AG04449 (cell line): ENCODE measurements around the gene AGTR1.

Experiments
- CTCF ChIA-PET: fragments of 350-600 bp; formaldehyde crosslinking; extraction: SDS; loops from one replicate; lab custom pipeline; 2021; ENCODE audit warnings: antibody characterized with exemption; lab: Yijun Ruan, JAX
- POLR2A ChIA-PET: fragments of 400-600, 350-600 bp; formaldehyde crosslinking; extraction: SDS; loops from one replicate; lab custom pipeline; 2020; ENCODE audit warnings: antibody characterized with exemption, inconsistent platforms; lab: Yijun Ruan, JAX
- DNase-seq: peaks from one replicate; pipeline ENCODE4 v3.0.0-alpha.2; 2010; ENCODE audit warnings: low read depth, low spot score
- H3K4me3 ChIP-seq: 2 replicates; pipeline ENCODE4 v1.5.1; 2011; ENCODE audit warnings: low read depth, mild to moderate bottlenecking, control low read depth, low read length
- TF ChIP-seq, protein P1 (sequence below): IDR thresholded peaks from one replicate; pipeline ENCODE4 v1.5.1; 2011; ENCODE audit warnings: mild to moderate bottlenecking, moderate library complexity, low read length, control low read depth, inconsistent platforms; ENCODE audit not compliant: insufficient read depth; ENCODE audit errors: missing control alignments

The AGTR1 gene

DNA sequence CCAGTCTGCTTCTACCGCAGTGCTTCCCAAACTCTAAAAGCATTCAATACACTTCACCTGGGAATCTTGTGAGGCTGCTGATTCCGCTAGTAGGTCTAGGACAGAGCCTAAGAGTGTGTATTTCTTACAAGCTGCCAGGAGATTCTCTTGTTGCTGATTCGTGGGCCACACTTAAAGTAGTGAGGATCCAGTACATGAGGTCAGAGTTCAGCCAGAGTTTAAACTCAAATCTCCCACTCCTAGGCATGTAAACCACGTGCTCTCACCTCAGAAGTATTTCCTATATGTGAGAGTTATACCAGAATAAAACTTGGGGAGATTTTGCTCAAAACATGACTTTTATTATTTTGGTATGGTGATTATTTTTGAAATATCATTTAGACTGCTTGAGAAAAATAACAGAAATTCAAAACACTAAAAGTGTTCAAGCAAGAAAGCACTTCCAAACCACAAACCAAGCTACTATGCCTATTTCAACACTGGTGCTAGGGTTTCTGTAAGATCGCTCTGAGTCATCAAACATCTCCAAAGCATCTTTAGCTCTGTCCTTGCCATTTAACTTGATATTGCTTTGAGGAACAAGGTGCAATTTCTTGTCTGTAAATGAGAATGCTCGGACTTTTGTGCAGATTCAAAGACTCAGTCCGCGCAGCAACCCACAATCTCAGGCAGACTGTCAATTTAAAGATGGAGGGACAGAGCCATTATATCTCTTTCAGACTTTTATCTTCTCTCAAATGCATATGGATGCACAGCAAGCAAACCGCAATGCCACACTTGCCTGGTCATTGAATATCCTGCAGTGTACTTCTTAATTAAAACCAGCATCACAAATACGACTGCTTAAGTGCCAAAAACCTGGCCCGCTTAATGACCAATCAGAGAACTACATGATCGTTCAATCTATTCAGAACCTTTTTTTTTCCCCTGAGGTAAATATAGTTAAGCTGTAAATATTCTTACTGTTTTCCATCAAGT, 59.8 kb downstream of the AGTR1 start:
- TF ChIP-seq, protein P1, sequence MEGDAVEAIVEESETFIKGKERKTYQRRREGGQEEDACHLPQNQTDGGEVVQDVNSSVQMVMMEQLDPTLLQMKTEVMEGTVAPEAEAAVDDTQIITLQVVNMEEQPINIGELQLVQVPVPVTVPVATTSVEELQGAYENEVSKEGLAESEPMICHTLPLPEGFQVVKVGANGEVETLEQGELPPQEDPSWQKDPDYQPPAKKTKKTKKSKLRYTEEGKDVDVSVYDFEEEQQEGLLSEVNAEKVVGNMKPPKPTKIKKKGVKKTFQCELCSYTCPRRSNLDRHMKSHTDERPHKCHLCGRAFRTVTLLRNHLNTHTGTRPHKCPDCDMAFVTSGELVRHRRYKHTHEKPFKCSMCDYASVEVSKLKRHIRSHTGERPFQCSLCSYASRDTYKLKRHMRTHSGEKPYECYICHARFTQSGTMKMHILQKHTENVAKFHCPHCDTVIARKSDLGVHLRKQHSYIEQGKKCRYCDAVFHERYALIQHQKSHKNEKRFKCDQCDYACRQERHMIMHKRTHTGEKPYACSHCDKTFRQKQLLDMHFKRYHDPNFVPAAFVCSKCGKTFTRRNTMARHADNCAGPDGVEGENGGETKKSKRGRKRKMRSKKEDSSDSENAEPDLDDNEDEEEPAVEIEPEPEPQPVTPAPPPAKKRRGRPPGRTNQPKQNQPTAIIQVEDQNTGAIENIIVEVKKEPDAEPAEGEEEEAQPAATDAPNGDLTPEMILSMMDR, result no peak
- CTCF ChIA-PET, result no interaction called here
- peak; percentile 76 for DNase-seq
- POLR2A ChIA-PET, result no interaction called here
- H3K4me3 ChIP-seq, result no peak overlapping the region

DNA sequence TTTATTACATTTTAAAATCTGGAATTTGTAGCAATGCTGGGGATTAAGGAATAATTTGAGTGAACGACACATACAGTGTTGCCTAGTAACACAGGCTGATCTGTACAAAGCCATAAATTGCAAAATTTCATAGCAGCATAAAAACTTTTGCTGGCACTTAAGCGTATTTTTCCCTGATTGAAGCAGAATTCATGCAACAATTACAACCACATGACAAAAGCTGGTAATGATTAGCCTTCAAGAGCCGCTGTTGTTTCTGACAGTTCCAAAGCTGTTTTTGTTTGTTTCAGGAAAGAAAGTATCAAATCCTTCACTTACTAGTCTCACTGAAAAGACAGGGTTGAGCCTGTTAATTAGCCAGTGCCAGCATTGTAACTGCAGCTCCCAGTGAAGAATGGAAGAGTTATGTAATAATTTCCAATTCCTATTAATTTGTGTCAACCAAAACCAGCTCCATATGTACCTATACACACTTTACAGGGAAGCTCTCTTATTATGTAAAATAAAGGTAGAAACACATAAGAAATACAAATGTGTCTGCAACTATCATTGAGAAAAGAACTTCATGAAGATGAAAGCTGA, 60.7 kb downstream of the AGTR1 start:
- DNase-seq, result no peak
- POLR2A ChIA-PET, result no interaction called here
- CTCF ChIA-PET, result no interaction called here
- TF ChIP-seq, protein P1, result no peak
- no peak overlapping the region for H3K4me3 ChIP-seq

DNA sequence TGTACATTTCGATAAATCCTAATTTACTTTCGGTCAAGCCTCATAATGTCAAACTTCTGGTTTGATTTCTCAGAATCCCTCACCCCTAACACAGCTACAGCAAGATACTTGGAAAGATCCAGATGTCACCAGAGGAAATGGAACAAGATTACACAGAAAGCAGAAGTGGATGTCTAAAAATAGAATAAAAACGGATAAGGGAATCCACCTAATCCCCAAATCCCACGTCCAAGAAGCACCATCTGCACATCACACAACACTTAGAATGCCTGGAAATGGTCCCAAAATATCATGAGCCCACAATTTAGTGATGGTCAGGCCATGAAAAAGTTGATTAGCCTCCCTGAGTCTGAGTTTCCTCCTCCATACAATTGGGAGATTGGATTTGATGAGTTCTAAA, 61.7 kb downstream of the AGTR1 start:
- DNase-seq, result no peak
- ChIA-PET POLR2A (no interaction called here), CTCF (no interaction called here)
- no peak overlapping the region for H3K4me3 ChIP-seq
- TF ChIP-seq, protein P1, result no peak

DNA sequence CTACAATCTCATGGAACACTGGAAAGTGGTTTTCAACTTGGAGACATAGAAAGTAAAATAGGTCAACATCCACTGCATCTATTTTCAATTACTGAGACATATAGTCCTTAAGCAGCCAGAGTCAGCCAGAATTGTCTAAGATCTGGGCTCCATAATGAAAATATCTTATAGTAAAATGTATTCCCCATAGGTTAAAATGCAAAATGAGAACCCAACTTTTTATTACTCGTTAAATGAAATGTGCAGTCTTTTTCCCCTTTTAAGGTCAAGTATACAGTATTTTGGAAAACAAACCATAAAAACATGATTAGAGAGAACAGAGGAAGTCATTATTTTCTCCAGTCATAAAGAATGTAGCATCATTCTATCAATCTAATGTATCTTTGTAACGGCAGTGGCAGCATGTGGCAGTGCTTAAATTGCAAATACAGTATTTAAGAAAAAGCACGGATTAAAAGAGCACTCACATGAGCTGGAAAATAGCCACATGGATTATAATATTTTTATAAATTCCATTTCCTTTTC, 65.5 kb downstream of the AGTR1 start:
- CTCF ChIA-PET, result interaction anchor here (0.9 to 1.4 kb wide), 2 partner anchors 43 to 98 kb away, joined by 3 read pairs; no protein-coding TSS in a partner anchor
- POLR2A ChIA-PET, result no interaction called here
- TF ChIP-seq, protein P1, result no peak
- no peak for DNase-seq
- no peak overlapping the region for H3K4me3 ChIP-seq

DNA sequence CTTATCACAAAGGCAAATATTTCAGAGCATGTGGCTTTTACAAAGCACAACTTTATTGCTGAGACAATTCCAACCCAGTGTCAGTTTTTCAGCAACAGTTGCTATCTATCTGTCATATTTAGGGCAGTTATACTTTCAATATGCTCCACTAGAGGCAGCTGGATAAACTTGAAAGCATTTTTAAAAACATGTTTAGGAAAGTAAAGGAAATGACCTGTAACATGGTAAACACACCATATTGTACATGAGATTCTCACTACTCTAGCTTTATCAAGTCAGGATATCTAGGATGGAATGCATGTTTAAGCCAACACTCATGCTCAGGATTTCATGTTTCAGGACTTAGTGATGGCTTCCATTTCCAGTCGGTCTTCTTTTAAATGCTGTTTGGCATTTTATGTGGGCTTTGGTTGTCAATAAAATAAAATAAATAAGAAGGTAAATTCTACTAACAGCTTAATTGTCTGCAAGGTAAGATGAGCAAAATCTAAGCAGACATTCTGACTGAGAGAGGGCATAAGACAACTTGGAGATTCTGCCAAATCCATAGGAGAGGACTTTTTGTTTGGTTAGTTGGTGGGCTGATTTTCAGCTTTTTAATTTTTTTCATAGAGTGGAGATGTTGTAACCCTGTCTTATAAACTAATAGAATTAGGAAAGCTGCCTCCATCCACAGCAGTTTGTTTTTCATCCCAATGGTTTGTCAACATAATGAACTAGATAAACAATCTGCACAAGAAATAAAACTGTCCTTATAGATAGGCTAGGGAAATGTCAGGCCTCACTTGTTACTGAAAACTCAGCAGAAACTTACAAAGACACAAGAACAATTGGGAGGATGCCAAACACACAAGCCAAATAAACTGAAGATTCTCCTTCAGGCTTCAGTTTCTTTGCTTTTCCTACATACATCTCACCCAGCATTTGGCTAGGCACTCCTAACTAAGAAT, 66.6 kb downstream of the AGTR1 start:
- no peak for DNase-seq
- no peak overlapping the region for H3K4me3 ChIP-seq
- TF ChIP-seq, protein P1, result no peak
- ChIA-PET CTCF (interaction anchor here (1.3 kb wide), 1 partner anchor 37 kb away, joined by 3 read pairs; no protein-coding TSS in a partner anchor), POLR2A (no interaction called here)
